Heart left ventricle (tissue), 13 donors: Measurements from ENCODE around the gene POLR2A.

Experiments used
- POLR2A ChIP-seq, 2 donors: fragments of 450-650 bp; IDR thresholded peaks; one replicate each; pipeline ENCODE4 v1.6.1; 2017; ENCODE audit warnings: antibody characterized with exemption in 2 of 2, mild to moderate bottlenecking in 2 of 2, moderate library complexity in 2 of 2
- TF ChIP-seq, protein P1 (sequence below), 12 donors: fragments of 200-600 bp; sonication (generic) in 4 of 12; IDR thresholded peaks; one replicate each; pipeline versions ENCODE4 v1.5.0 to v1.8.0; 2018 to 2022; ENCODE audit warnings: antibody characterized with exemption in 12 of 12, mild to moderate bottlenecking in 5 of 12
- donor health status: ischemic (EF 13 %, LVEDD 7.1; RV severe dilation, severe dysfunction).
- donor health status: DM: no; HTN: yes; CAD: no.
- donor health status: DM: no; HTN: no; CAD: no.
- donor health status: ischemic (EF 25% LVEDD 6.9; RV normal size, moderate dysfunction).
- donor health status: ischemic (EF 25% LVEDD 5.7; RV mildly dilated, moderate dysfunction).
- donor health status: ischemic (EF 35%, LVEDD 5.7; RV mildly dilated, moderate dysfunction).
- donor health status: nonischemic (EF 11% LVEDD 7.7; RV severe dilation, severe dysfunction).
- donor health status: DM: yes; HTN: yes; CAD: no.
- donor health status: PGD.
- donor health status: ischemic (EF 29% LVEDD 5.4; RV normal size, mild dysfunction).
- donor health status: nonischemic (EF 23%, LVEDD 6.1; RV moderate dilation, normal function).

DNA sequence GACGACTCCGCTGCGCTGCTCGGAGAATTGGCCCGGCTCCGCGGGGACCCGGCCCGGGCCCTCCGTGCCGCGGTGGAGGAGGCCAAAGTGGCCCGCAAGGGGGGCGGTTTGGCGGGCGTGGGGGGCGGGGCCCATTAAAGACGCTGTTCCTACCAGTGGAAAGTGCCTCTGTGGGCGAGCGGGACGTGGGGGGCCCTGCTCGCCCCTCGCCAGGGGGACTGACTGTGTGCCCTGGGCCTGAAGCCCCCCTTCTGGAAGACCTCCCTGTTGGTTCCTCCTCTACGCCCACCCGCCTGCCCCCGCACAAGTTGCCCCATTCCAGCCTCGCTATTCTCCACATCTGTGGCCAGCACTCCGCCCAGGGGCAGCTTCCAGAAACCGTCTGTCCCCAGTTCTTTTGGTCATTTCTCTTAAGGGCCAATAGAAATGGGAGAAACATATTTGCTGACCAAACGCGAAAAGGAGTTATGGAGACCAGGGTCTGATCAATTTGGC, 46.8 kb upstream of the POLR2A start:
- TF ChIP-seq, protein P1, sequence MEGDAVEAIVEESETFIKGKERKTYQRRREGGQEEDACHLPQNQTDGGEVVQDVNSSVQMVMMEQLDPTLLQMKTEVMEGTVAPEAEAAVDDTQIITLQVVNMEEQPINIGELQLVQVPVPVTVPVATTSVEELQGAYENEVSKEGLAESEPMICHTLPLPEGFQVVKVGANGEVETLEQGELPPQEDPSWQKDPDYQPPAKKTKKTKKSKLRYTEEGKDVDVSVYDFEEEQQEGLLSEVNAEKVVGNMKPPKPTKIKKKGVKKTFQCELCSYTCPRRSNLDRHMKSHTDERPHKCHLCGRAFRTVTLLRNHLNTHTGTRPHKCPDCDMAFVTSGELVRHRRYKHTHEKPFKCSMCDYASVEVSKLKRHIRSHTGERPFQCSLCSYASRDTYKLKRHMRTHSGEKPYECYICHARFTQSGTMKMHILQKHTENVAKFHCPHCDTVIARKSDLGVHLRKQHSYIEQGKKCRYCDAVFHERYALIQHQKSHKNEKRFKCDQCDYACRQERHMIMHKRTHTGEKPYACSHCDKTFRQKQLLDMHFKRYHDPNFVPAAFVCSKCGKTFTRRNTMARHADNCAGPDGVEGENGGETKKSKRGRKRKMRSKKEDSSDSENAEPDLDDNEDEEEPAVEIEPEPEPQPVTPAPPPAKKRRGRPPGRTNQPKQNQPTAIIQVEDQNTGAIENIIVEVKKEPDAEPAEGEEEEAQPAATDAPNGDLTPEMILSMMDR (IDR thresholded peaks at IDR 0.05), result no peak
- no peak for TF ChIP-seq POLR2A (IDR thresholded peaks at IDR 0.05)
